HepG2 (cell line): ENCODE results near the gene DDIT4. TPM values are rescaled to one million over a fixed set of nuclear protein-coding genes. Genes with fewer than 3 reads are reported as not detected.

ENCODE experiments used
- AGO1 ChIP-seq: fragments of 200-400 bp; formaldehyde crosslinking; IDR thresholded peaks from 2 replicates; pipeline ENCODE4 v1.6.1; 2017; ENCODE audit warnings: mild to moderate bottlenecking, low read depth, low read length, moderate library complexity; ENCODE audit not compliant: poor library complexity, severe bottlenecking
- BCLAF1 ChIP-seq: fragments of 450-650 bp; IDR thresholded peaks from 2 replicates; pipeline ENCODE4 v1.6.1; 2017; ENCODE audit warnings: mild to moderate bottlenecking
- HMGA1 ChIP-seq: sonication (generic); formaldehyde crosslinking; conservative IDR thresholded peaks from 2 replicates; pipeline ENCODE4 v1.4.0; 2020; ENCODE audit warnings: missing genetic modification reagents
- JUND ChIP-seq: sonication (generic); formaldehyde crosslinking; IDR thresholded peaks from 2 replicates; pipeline ENCODE4 v1.8.0; 2022; ENCODE audit warnings: mild to moderate bottlenecking, missing genetic modification reagents
- KLF16 ChIP-seq, 2 experiments: sonication (generic) in 1 of 2; formaldehyde crosslinking in 1 of 2; IDR thresholded peaks; 2 replicates each; pipeline versions ENCODE4 v1.6.1 to v1.8.0; 2016 to 2023; ENCODE audit warnings: missing genetic modification reagents in 2 of 2, missing compliant biosample characterization in 1 of 2
- MAFF ChIP-seq: IDR thresholded peaks from 2 replicates; pipeline ENCODE4 v1.6.1; 2011; ENCODE audit warnings: low read depth, low read length, improper control_type of control experiment
- MXI1 ChIP-seq: IDR thresholded peaks from 3 replicates; pipeline ENCODE4 v1.6.1; 2012; ENCODE audit warnings: low read depth, low read length, inconsistent platforms, borderline replicate concordance
- RCOR2 ChIP-seq: IDR thresholded peaks from 2 replicates; pipeline ENCODE4 v1.6.1; 2016; ENCODE audit warnings: missing biosample characterization, missing genetic modification reagents
- SOX13 ChIP-seq, 3 experiments: fragments of 450-650 bp in 1 of 3; sonication (generic) in 1 of 3; formaldehyde crosslinking in 1 of 3; IDR thresholded peaks in 2 of 3; conservative IDR thresholded peaks in 1 of 3; 2 replicates each; pipeline versions ENCODE4 v1.5.0 to v1.6.1; 2016 to 2020; ENCODE audit warnings: antibody characterized with exemption in 1 of 3, mild to moderate bottlenecking in 1 of 3, missing compliant biosample characterization in 1 of 3, missing genetic modification reagents in 1 of 3, moderate library complexity in 1 of 3
- SRSF1 ChIP-seq: fragments of 200-400 bp; formaldehyde crosslinking; optimal IDR thresholded peaks from 2 replicates; pipeline ENCODE3; 2017; ENCODE audit warnings: mild to moderate bottlenecking, low read depth, low read length, moderate library complexity
- ZNF230 ChIP-seq: sonication (generic); formaldehyde crosslinking; IDR thresholded peaks from 2 replicates; pipeline ENCODE4 v1.4.0; 2020; ENCODE audit warnings: mild to moderate bottlenecking, missing genetic modification reagents
- ZNF276 ChIP-seq: sonication (generic); formaldehyde crosslinking; IDR thresholded peaks from 2 replicates; pipeline ENCODE4 v1.4.0; 2020; ENCODE audit warnings: mild to moderate bottlenecking, low read depth, missing genetic modification reagents
- ZNF280D ChIP-seq: sonication (generic); formaldehyde crosslinking; IDR thresholded peaks from 2 replicates; pipeline ENCODE4 v1.5.1; 2020; ENCODE audit warnings: mild to moderate bottlenecking, missing genetic modification reagents
- ZNF34 ChIP-seq: sonication (generic); formaldehyde crosslinking; IDR thresholded peaks from 2 replicates; pipeline ENCODE4 v1.4.0; 2020; ENCODE audit warnings: mild to moderate bottlenecking, missing genetic modification reagents, borderline replicate concordance
- ZNF512B ChIP-seq: sonication (generic); formaldehyde crosslinking; IDR thresholded peaks from 2 replicates; pipeline ENCODE4 v1.5.1; 2020; ENCODE audit warnings: missing genetic modification reagents, mild to moderate bottlenecking, borderline replicate concordance
- ZNF562 ChIP-seq: sonication (generic); formaldehyde crosslinking; IDR thresholded peaks from 2 replicates; pipeline ENCODE4 v1.8.0; 2022; ENCODE audit warnings: missing genetic modification reagents, borderline replicate concordance
- polyA plus RNA-seq, 8 experiments: library from polyadenylated mRNA; depleted of rRNA in 3 of 8; stranded (reverse) in 7 of 8; unstranded in 1 of 8; fragments of >200 nt; fragmentation: Illumina TruSeq in 4 of 8; extraction: Trizol in 4 of 8; gene quantifications; 2 replicates each; pipeline versions ENCODE4 v1.2.1 to v1.2.3, GENCODE V29; 2011 to 2016; ENCODE audit warnings: low read depth in 4 of 8, missing spikeins in 1 of 8, mixed read lengths in 1 of 8; ENCODE audit not compliant: insufficient read depth in 1 of 8
- total RNA-seq, 5 experiments: library from RNA; depleted of rRNA; stranded (reverse); fragments of >200 nt; fragmentation: Illumina TruSeq; extraction: Trizol; gene quantifications; 2 replicates each; pipeline ENCODE4 v1.2.3, GENCODE V29; 2016; ENCODE audit warnings: low read depth in 1 of 5

Gene DDIT4
- total and polyA plus RNA-seq, 2 of the 13 experiments (the other 11 are each of a cell fraction or from before 2014, with no cell fraction given) = 35.6 to 40.7 TPM

- TF ChIP-seq ZNF276 (no peak), ZNF34 (CRISPR knock-in tag) (no peak; the same call in 1 of the 2 replicates), JUND (0 out of 2 replicates have a peak, but pooled peaks have one; percentile 47), AGO1 (no peak), HMGA1 (CRISPR knock-in tag) (no peak), RCOR2 (CRISPR knock-in tag) (no peak; the same call in 1 of the 2 replicates), BCLAF1 (no peak), ZNF280D (no peak), KLF16 (CRISPR knock-in tag; IDR thresholded peaks at IDR 0.05) (peak in 1 of 2 experiments; percentile 65; a peak in 1 of 4 replicates), MAFF (0 out of 2 replicates have a peak, but pooled peaks have one; percentile 11), SOX13 (IDR thresholded peaks at IDR 0.05) (no peak; the same call in 1 of the 2 replicates), SOX13 (CRISPR knock-in tag; conservative IDR thresholded peaks at IDR 0.05 in 1 of 2, IDR thresholded peaks at IDR 0.05 in 1 of 2) (peak in 1 of 2 experiments; percentile 85; a peak in 3 of 4 replicates), ZNF512B (no peak), MXI1 (peak; percentile 90; the same call in 2 of the 3 replicates), SRSF1 (peak; percentile 25), ZNF562 (CRISPR knock-in tag) (no peak), ZNF230 (CRISPR knock-in tag) (no peak)
Measured at GRCh38 chr10:72319416-72320254, 45.9 kb downstream of the DDIT4 start (continued).
